Immature natural killer cell (primary cell): ENCODE results near the gene NKAIN2. TPM values are rescaled to one million over a fixed set of nuclear protein-coding genes. Genes with fewer than 3 reads are reported as not detected.

Experiments used
- DNase-seq, 3 donors: peaks; one replicate each; pipeline ENCODE4 v3.0.0; 2022; ENCODE audit warnings: mixed read lengths in 1 of 3
- H3K27ac Mint-ChIP-seq, 6 donors: one replicate each; pipeline ENCODE4 v1.8.0; 2020; ENCODE audit warnings: mixed read lengths in 6 of 6, mild to moderate bottlenecking in 5 of 6, inconsistent platforms in 4 of 6, moderate library complexity in 3 of 6
- H3K27me3 Mint-ChIP-seq, 3 donors: one replicate each; pipeline ENCODE4 v1.8.0; 2020 to 2021; ENCODE audit warnings: low read depth in 3 of 3, mild to moderate bottlenecking in 3 of 3, mixed read lengths in 3 of 3, moderate library complexity in 3 of 3, inconsistent platforms in 1 of 3
- H3K36me3 Mint-ChIP-seq, 3 donors: one replicate each; pipeline ENCODE4 v1.8.0; 2020; ENCODE audit warnings: mixed read lengths in 3 of 3, inconsistent platforms in 2 of 3, mild to moderate bottlenecking in 2 of 3
- H3K4me1 Mint-ChIP-seq, 2 donors: one replicate each; pipeline ENCODE4 v1.8.0; 2020; ENCODE audit warnings: inconsistent platforms in 2 of 2, mild to moderate bottlenecking in 2 of 2, mixed read lengths in 2 of 2, moderate library complexity in 1 of 2
- H3K4me3 Mint-ChIP-seq, 5 donors: one replicate each; pipeline ENCODE4 v1.8.0; 2020; ENCODE audit warnings: mild to moderate bottlenecking in 5 of 5, mixed read lengths in 5 of 5, inconsistent platforms in 3 of 5, moderate library complexity in 3 of 5
- H3K9me3 Mint-ChIP-seq, 6 donors: one replicate each; pipeline ENCODE4 v1.8.0; 2020; ENCODE audit warnings: mild to moderate bottlenecking in 6 of 6, mixed read lengths in 6 of 6, inconsistent platforms in 4 of 6, moderate library complexity in 3 of 6
- polyA plus RNA-seq, 3 donors: library from polyadenylated mRNA; unstranded; fragments of 300-500 nt; fragmentation: Illumina TruSeq; gene quantifications; one replicate each; pipeline ENCODE4 v1.2.3, GENCODE V29; 2021

Gene NKAIN2
- polyA plus RNA-seq, 3 donors from 2014 or later: not detected

DNA sequence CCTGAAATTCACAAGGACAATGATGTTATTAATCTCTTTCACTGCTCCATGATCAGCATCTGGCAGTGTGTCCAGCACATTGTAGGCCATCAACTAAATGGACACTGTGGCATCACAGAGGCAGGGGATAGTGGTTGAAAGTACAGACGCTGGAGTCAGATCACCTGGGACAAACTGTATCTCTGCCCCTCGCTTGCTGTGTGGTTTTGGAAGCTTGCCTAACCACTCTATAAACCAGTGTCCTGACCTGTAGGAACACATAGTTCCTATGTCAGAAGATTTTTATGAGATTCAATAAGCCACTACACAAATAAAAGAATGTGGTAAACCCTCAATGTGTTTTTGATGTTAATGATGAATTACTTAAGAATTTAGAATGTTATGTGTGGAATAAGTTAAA is 939.3 kb downstream of the NKAIN2 start:
- Mint-ChIP-seq H3K36me3 (no peaks in the 10 kb centered on the region), H3K27ac (no peak overlapping the region), H3K4me3 (no peak overlapping the region), H3K9me3 (peaks cover 0 to 8% (median 0%) of the 10 kb centered on the region in 6 donors), H3K27me3 (peaks cover 0 to 2% (median 1%) of the 10 kb centered on the region in 3 donors), H3K4me1 (no peaks in the 10 kb centered on the region)
- no peak for DNase-seq

DNA sequence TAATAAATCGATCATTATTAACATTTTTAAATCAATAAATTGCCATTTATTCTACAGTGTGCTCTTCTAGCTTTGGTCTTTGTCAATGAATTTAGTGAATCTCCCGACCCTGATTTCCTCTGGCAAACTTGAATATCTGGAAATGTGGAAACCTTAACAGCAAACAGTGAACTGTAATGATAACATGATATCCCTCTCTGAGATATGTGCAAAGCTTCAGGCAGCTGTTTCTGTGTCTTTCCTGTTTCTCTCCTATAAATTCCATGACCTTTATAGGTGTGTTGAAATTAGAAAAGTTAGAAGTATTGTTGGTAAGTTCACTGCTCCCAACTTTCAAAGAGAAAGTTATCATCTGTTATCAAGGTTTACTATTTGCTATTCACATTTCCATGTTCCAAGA is 939.8 kb downstream of the NKAIN2 start:
- Mint-ChIP-seq H3K4me3 (no peak overlapping the region), H3K36me3 (no peaks in the 10 kb centered on the region), H3K9me3 (peaks cover 0 to 8% (median 0%) of the 10 kb centered on the region in 6 donors), H3K27me3 (peaks cover 0 to 2% (median 1%) of the 10 kb centered on the region in 3 donors), H3K4me1 (no peaks in the 10 kb centered on the region), H3K27ac (no peak overlapping the region)
- no peak for DNase-seq

DNA sequence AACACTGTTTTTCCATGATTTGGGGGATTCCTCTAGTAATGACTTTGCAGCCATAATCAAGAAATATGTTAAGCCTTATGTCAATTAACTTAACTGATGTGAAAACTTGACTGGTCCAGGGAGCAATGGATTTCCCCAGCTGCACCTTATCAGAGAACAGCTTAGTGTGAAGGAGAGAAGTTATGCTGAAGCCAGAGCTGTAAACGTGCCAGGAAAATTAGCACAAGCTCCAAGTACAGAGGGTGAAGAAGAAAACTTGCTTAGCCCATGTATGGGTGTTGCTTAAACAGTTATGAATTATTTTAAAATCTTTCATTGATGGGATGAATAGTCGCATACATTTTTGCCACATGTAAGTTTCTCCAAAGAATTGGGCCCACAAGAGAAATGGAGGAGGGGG is 943.7 kb downstream of the NKAIN2 start:
- Mint-ChIP-seq H3K9me3 (peaks cover 0 to 2% (median 0%) of the 10 kb centered on the region in 6 donors), H3K36me3 (no peaks in the 10 kb centered on the region), H3K27me3 (peaks cover 0 to 2% (median 2%) of the 10 kb centered on the region in 3 donors), H3K27ac (no peak overlapping the region), H3K4me1 (no peaks in the 10 kb centered on the region), H3K4me3 (no peak overlapping the region)
- DNase-seq: no peak

DNA sequence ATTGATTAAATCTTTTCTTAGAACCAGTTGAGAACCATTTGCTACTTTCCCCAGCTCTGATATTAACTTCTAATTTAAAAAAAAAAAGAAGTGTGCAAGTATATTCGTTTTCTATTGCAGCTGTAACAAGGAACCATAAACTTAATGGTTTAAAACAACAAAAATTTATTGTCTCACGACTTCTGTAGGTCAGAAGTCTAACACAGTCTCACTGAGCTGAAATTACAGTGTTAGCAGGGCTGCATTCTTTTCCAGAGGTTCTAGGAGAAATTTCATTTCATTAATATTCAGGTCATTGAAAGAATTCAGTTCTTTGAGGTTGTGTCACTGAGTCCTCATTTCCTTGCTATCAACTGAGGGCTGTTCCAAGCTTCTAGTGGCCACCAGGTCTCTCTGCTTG is 945.1 kb downstream of the NKAIN2 start:
- Mint-ChIP-seq H3K27me3 (peaks cover 0 to 2% (median 2%) of the 10 kb centered on the region in 3 donors), H3K9me3 (peaks cover 0 to 2% (median 0%) of the 10 kb centered on the region in 6 donors), H3K4me1 (no peaks in the 10 kb centered on the region), H3K36me3 (no peaks in the 10 kb centered on the region), H3K4me3 (no peak overlapping the region), H3K27ac (no peak overlapping the region)
- DNase-seq: no peak

DNA sequence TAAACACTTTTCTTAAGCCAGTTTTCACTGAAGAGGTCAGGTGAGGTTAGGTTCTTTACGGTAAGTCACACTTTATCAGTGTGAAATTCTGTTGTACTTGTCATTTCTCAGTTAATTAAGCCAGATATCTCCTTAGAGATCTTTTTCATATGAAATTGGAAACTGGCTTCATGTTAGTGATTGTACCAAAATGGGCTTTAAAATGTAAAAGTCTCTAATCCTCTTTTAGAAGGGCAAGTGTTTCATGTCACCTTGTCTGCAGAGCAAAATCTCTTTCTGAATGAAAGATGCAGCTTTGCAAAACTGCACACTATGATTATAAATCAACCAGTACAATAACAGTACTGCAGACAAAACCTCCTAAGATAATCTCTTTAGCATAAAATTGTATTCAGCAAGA is 949.3 kb downstream of the NKAIN2 start:
- Mint-ChIP-seq H3K4me3 (no peak overlapping the region), H3K27me3 (peaks cover 0 to 3% (median 2%) of the 10 kb centered on the region in 3 donors), H3K36me3 (no peaks in the 10 kb centered on the region), H3K4me1 (no peaks in the 10 kb centered on the region), H3K9me3 (peaks cover 0 to 5% (median 2%) of the 10 kb centered on the region in 6 donors), H3K27ac (no peak overlapping the region)
- DNase-seq: no peak

DNA sequence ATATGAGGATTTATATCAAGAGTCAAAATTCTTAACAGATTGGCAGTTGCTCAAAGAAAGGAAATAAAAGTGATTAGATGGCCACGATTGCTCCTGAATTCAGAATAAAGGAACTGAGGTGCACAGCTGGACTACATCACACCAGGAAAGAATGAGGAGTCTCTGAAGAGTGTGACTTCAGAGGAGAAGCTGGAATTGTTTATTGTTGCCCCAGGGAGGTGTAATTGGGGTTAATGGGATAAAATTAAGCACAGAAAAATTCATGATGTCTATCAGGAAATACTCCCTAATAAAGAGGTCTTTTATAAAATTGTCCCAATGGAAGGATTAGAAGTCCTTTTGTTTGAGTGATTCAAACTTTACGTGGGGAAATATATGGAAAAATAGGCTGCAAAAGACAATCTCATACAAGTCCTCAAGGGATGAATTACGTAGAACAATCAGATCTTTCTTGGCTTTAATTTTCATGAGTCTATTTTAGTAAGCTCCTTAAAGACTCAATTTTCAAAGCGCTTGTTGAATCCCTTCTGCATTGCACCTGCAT is 950.0 kb downstream of the NKAIN2 start:
- no peak for DNase-seq
- H3K27ac Mint-ChIP-seq: no peak overlapping the region
- no peaks in the 10 kb centered on the region for H3K36me3 Mint-ChIP-seq
- H3K9me3 Mint-ChIP-seq: peaks cover 0 to 5% (median 2%) of the 10 kb centered on the region in 6 donors
- no peaks in the 10 kb centered on the region for H3K4me1 Mint-ChIP-seq
- H3K4me3 Mint-ChIP-seq: no peak overlapping the region
- peaks cover 0 to 3% (median 2%) of the 10 kb centered on the region in 3 donors for H3K27me3 Mint-ChIP-seq

DNA sequence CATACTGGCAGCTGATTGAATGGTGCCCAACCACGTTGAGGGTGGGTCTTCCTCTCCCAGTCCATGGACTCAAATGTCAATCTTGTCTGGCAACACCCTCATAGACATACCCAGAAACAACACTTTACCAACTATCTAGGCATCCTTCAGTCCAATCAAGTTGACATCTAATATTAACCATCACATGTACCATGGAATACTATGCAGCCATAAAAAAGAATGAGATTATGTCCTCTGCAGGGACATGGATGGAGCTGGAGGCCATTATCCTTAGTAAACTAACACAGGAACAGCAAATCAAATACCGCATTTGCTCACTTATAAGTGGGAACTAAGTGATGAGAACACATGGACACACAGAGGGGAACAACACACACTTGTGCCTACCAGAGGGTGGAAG is 951.7 kb downstream of the NKAIN2 start:
- peaks cover 0 to 5% (median 1%) of the 10 kb centered on the region in 6 donors for H3K9me3 Mint-ChIP-seq
- H3K27ac Mint-ChIP-seq: no peak overlapping the region
- no peak overlapping the region for H3K4me3 Mint-ChIP-seq
- DNase-seq: no peak
- no peaks in the 10 kb centered on the region for H3K36me3 Mint-ChIP-seq
- H3K4me1 Mint-ChIP-seq: no peaks in the 10 kb centered on the region
- H3K27me3 Mint-ChIP-seq: peaks cover 0 to 2% (median under 1%) of the 10 kb centered on the region in 3 donors

DNA sequence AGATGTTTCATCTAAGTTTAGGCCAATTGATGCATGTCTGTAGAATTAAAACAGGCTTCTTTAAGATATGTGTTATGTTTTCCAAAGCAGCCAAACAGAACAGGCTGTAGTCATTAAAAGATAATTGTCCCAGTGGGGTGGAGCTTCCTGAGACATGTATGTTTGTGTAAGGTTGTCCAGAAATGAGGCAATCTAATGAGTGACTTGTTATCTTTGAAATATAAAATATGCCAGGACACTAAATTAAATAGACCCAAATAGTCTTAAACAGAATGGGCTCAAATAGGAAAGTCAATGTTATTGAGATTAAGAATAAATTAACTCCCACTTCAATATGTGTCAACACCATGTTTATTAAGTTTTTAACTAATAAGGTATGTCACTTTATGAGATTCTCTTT is 953.9 kb downstream of the NKAIN2 start:
- DNase-seq: no peak
- Mint-ChIP-seq H3K4me1 (no peaks in the 10 kb centered on the region), H3K27ac (no peak overlapping the region), H3K27me3 (peaks cover 0 to 2% (median 0%) of the 10 kb centered on the region in 3 donors), H3K4me3 (no peak overlapping the region), H3K9me3 (peaks cover 0 to 5% (median 2%) of the 10 kb centered on the region in 6 donors), H3K36me3 (no peaks in the 10 kb centered on the region)

DNA sequence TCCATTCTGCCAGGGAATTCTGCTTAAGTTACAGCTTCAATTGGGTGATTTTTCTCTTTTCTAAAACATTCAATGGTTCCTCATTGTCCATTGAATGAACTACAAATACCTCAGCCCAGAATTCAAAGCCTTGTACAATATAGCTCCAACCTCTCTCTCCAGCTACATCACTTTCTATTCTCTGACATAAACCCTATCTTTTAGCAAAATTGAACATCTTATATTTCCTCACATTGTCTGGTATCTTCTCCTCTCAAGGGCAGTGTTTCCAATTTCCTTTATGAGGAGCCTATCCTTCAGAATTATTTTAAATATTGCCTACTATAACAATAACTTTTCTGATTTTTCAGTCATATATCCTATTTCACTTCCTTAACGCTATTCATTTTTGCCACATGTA is 955.0 kb downstream of the NKAIN2 start:
- H3K9me3 Mint-ChIP-seq: peaks cover 0 to 5% (median 2%) of the 10 kb centered on the region in 6 donors
- no peaks in the 10 kb centered on the region for H3K36me3 Mint-ChIP-seq
- no peaks in the 10 kb centered on the region for H3K4me1 Mint-ChIP-seq
- no peak overlapping the region for H3K4me3 Mint-ChIP-seq
- no peak for DNase-seq
- no peak overlapping the region for H3K27ac Mint-ChIP-seq
- H3K27me3 Mint-ChIP-seq: peaks cover 0 to 2% (median 0%) of the 10 kb centered on the region in 3 donors

DNA sequence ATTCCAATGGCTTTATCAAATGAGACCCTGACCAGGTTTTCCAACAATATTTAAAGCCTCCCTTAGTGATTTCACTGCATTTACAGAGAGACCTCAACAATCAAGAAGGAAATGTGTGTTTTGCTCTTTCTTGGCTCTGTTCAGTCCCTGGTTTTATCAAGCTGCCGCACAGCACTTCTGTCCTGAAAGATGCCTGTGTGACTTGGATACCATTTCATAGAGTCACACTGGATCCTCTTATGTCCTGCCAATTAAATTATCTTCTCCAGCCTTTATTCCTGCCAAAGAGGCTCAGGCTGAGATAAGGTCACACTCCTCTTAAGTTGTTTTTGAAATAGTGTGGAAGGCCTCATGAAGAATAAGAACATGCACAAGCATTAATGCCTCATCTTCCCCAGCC is 961.6 kb downstream of the NKAIN2 start:
- H3K4me1 Mint-ChIP-seq: no peaks in the 10 kb centered on the region
- no peak overlapping the region for H3K27ac Mint-ChIP-seq
- DNase-seq: no peak
- H3K36me3 Mint-ChIP-seq: no peaks in the 10 kb centered on the region
- H3K4me3 Mint-ChIP-seq: no peak overlapping the region
- peaks cover 0 to 1% (median 0%) of the 10 kb centered on the region in 6 donors for H3K9me3 Mint-ChIP-seq
- H3K27me3 Mint-ChIP-seq: peaks cover 0 to 1% (median 0%) of the 10 kb centered on the region in 3 donors

DNA sequence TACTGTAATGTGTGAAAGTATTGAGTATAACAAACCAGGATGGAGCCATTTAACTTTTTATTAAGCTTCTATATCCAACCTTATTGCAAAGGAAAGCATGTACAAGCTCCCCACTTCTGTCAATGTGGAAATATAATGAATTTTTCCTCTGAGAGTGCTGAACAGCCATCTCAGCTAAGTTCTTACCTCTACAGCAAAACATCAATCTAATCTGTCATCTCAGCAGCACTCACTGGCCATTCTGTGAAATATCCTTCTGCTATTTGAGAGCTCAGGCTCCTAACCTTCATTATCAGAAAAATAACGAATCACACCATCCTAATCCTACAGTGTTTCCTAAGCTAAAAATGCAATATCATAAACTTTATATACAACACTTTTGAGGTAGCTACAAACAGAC is 964.6 kb downstream of the NKAIN2 start:
- Mint-ChIP-seq H3K36me3 (no peaks in the 10 kb centered on the region), H3K9me3 (peaks cover 0 to 1% (median 0%) of the 10 kb centered on the region in 6 donors), H3K4me1 (no peaks in the 10 kb centered on the region), H3K27me3 (peaks cover 0 to 1% (median 0%) of the 10 kb centered on the region in 3 donors), H3K27ac (no peak overlapping the region), H3K4me3 (no peak overlapping the region)
- no peak for DNase-seq

DNA sequence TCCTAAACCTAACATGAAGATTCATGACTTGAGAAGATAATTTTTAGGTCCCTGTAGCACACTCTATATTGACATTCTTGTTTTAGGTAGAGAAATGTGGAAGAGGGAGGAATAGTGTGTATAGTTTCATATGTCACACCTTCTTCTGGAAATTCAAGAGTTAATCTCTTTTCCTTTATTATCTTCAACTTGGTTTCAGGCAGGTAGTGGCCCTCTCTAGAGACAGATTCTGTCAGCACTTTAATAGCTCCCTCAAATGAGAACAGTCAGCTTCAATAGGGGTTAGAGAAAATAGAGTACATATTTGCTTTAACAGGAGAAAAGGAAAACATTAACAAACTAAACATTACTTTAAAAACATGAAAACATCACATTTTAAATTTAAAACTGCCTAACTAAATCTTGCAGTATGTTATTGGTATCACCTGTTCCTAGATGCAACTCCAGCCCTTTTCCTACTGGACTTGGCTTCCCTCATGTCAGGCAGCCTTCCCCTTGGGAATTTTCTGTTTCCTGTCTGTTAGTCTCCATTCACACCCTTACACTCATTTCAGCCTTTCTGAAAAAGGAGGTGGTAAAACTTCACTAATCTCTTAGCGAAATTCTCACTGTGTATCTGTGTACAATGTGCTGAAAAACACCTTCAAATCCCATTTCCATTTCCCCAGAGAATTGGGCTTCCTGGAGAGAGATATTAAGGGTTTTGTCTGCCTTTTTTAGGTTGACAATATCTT is 966.3 kb downstream of the NKAIN2 start:
- H3K4me1 Mint-ChIP-seq: no peaks in the 10 kb centered on the region
- H3K9me3 Mint-ChIP-seq: no peaks in the 10 kb centered on the region
- H3K27ac Mint-ChIP-seq: no peak overlapping the region
- no peaks in the 10 kb centered on the region for H3K36me3 Mint-ChIP-seq
- no peak for DNase-seq
- no peak overlapping the region for H3K4me3 Mint-ChIP-seq
- peaks cover 0 to 1% (median 0%) of the 10 kb centered on the region in 3 donors for H3K27me3 Mint-ChIP-seq

DNA sequence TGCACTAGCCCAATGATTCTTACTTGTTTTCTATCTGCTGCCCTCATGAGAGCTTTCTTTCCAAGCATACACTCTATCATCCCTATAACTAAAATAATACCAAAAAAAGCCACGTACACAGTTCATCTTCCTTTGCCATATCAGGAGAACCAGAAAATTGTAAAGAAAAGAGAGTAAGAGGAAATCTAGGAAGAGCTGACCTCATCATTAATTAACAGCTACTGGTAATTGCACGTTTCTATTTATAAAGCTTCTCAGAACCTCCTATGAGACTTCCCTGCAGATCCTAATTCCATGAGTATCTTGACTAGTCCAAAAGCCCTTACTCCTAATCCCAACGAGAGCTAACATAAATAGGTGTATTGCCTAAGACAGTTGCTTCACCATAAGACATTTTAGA is 967.1 kb downstream of the NKAIN2 start:
- Mint-ChIP-seq H3K9me3 (no peaks in the 10 kb centered on the region), H3K27me3 (peaks cover 0 to 1% (median 0%) of the 10 kb centered on the region in 3 donors), H3K36me3 (no peaks in the 10 kb centered on the region), H3K4me1 (no peaks in the 10 kb centered on the region), H3K27ac (no peak overlapping the region), H3K4me3 (no peak overlapping the region)
- DNase-seq: no peak

DNA sequence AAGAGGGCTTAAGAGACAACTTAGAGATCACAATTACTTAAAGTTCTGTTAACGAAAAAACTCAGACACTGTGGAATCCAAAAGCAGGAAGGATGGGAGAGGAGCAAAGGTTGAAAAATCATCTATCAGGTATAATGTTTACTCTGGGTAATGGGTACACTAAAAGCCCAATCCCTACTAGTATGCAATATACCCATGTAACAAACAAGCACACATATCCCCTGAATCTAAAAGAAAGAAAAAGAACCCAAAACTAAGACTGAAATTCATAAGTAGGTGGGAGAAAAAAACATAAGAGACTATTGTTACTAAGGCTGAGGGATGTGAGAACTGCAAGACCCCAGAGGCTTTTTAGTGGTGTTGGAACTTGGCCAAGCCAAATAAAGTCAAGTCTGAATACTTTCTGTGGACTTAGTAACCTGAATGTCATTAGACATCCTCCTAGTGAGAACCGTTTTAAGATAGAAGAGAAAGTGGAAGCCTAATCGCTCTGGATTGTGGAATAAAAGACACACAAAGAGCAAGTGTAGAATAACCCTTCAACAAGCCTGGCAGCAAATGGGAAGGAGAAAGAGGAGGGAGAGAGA is 969.2 kb downstream of the NKAIN2 start:
- H3K9me3 Mint-ChIP-seq: peaks cover 0 to 1% (median 0%) of the 10 kb centered on the region in 6 donors
- H3K4me1 Mint-ChIP-seq: no peaks in the 10 kb centered on the region
- H3K36me3 Mint-ChIP-seq: no peaks in the 10 kb centered on the region
- no peaks in the 10 kb centered on the region for H3K27me3 Mint-ChIP-seq
- H3K4me3 Mint-ChIP-seq: no peak overlapping the region
- H3K27ac Mint-ChIP-seq: no peak overlapping the region
- no peak for DNase-seq
